ENCODE measurements around the gene HLA-DOB.
"Not testable (repeated sequence)": the region's sequence is repeated elsewhere in the genome, so short reads cannot be mapped to it uniquely, and the experiment has no call there.

HLA-DOB gene

GRCh38 chr6:32794510-32794909 is 22.3 kb downstream of the HLA-DOB start:
- TF ChIP-seq SUZ12 (IDR thresholded peaks at IDR 0.05; ENCODE audit: extremely low read depth, insufficient read depth, insufficient read length), result no peak
- TF ChIP-seq YY1 (IDR thresholded peaks at IDR 0.05; ENCODE audit: insufficient read depth, insufficient read length), result no peak
- no peak for TF ChIP-seq ZNF274 (IDR thresholded peaks at IDR 0.05; ENCODE audit: low read depth, low read length)
- no peak overlapping the region for H3K4me3 ChIP-seq (ENCODE audit: insufficient read length, low read depth)
- no peaks in the 10 kb centered on the region for H3K27me3 ChIP-seq (ENCODE audit: insufficient read depth, insufficient read length)
- peaks cover 8% of the 10 kb centered on the region; the same call in 1 of the 2 replicates for H3K9me3 ChIP-seq (ENCODE audit: insufficient read depth, low read length)
- no peak overlapping the region for H3K9ac ChIP-seq (ENCODE audit: insufficient read length, low read depth)
- DNase-seq (ENCODE audit: low read depth, low spot score), result no peak
- H3K4me1 ChIP-seq (ENCODE audit: insufficient read depth, insufficient read length), result peaks cover 2% of the 10 kb centered on the region
- H3K36me3 ChIP-seq (ENCODE audit: insufficient read depth, insufficient read length, low read length), result no peaks in the 10 kb centered on the region

GRCh38 chr6:32792901-32793435 is 23.8 kb downstream of the HLA-DOB start:
- H3K4me1 ChIP-seq (ENCODE audit: insufficient read depth, insufficient read length), result peaks cover 2% of the 10 kb centered on the region
- no peaks in the 10 kb centered on the region for H3K36me3 ChIP-seq (ENCODE audit: insufficient read depth, insufficient read length, low read length)
- no peak for TF ChIP-seq SUZ12 (IDR thresholded peaks at IDR 0.05; ENCODE audit: extremely low read depth, insufficient read depth, insufficient read length)
- no peak for TF ChIP-seq YY1 (IDR thresholded peaks at IDR 0.05; ENCODE audit: insufficient read depth, insufficient read length)
- TF ChIP-seq ZNF274 (IDR thresholded peaks at IDR 0.05; ENCODE audit: low read depth, low read length), result no peak

GRCh38 chr6:32790306-32790705 is 26.5 kb downstream of the HLA-DOB start:
- Histone ChIP-seq H3K27me3 (ENCODE audit: insufficient read depth, insufficient read length) (no peaks in the 10 kb centered on the region), H3K4me3 (ENCODE audit: insufficient read length, low read depth) (no peak overlapping the region), H3K4me1 (ENCODE audit: insufficient read depth, insufficient read length) (no peaks in the 10 kb centered on the region), H3K9ac (ENCODE audit: insufficient read length, low read depth) (no peak overlapping the region), H3K9me3 (ENCODE audit: insufficient read depth, low read length) (no peaks in the 10 kb centered on the region), H3K36me3 (ENCODE audit: insufficient read depth, insufficient read length, low read length) (no peaks in the 10 kb centered on the region)
- TF ChIP-seq ZNF274 (IDR thresholded peaks at IDR 0.05; ENCODE audit: low read depth, low read length) (no peak), YY1 (IDR thresholded peaks at IDR 0.05; ENCODE audit: insufficient read depth, insufficient read length) (no peak), SUZ12 (IDR thresholded peaks at IDR 0.05; ENCODE audit: extremely low read depth, insufficient read depth, insufficient read length) (no peak)
- no peak for DNase-seq (ENCODE audit: low read depth, low spot score)

More at GRCh38 chr6:32792901-32793435, 23.8 kb downstream of the HLA-DOB start:
- H3K4me3 ChIP-seq (ENCODE audit: insufficient read length, low read depth), result no peak overlapping the region
- no peak for DNase-seq (ENCODE audit: low read depth, low spot score)
- no peak overlapping the region for H3K9ac ChIP-seq (ENCODE audit: insufficient read length, low read depth)
- H3K27me3 ChIP-seq (ENCODE audit: insufficient read depth, insufficient read length), result no peaks in the 10 kb centered on the region
- H3K9me3 ChIP-seq (ENCODE audit: insufficient read depth, low read length), result no peaks in the 10 kb centered on the region

DNA sequence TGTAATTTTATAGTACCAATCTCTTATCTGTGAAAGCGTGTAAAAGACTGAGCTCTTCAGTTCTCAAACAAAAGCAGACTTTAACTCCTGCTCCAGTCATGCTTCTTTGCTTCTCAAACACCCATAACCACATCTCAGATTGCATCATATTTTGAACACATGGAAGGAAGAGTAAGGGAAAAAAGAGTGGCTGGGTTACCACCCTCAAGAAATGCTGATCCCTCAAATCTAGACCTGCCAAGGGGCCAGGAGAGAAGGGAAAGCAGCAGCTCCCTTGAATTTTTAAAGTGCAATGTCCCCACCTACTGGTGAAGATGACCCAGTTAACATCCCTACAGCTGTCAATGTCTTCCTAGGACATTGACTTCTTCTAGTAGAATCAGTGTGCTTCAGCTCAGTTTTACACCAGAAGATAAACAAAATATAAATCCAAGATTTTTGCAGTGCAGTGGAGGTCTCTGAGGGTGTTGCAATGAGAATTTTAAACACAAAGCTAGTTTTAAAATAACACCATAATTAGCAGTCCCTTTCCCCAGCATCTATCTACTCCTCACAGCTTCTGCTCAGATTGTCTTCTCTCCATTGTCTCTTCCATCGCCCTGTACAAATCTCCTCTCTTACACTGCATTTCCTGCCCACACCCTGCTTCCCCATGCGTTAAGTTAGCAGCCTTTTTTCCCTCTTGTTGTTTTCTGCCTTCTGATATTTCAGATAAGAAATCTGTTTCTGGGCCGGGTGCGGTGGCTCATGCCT is 30.8 kb downstream of the HLA-DOB start:
- DNase-seq (ENCODE audit: low read depth, low spot score), result no peak
- H3K9me3 ChIP-seq (ENCODE audit: insufficient read depth, low read length), result no peaks in the 10 kb centered on the region
- no peak overlapping the region for H3K9ac ChIP-seq (ENCODE audit: insufficient read length, low read depth)

DNA sequence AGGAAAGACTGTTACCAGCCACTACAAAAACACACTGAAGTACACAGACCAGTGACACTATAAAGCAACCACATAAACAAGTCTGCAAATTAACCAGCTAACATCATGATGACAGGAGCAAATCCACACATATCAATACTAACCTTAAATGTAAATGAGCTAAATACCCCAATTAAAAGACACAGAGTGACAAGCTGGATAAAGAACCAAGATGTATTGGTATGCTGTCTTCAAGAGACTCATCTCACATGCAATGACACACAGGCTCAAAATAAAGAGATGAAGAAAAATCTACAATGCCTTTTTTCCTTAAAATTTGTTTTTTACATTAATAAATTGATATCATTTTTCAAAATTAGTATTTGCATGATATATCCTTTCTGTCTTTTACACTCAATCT is 33.9 kb downstream of the HLA-DOB start:
- H3K4me3 ChIP-seq (ENCODE audit: insufficient read length, low read depth); H3K9me3 ChIP-seq (ENCODE audit: insufficient read depth, low read length); H3K9ac ChIP-seq (ENCODE audit: insufficient read length, low read depth); H3K36me3 ChIP-seq (ENCODE audit: insufficient read depth, insufficient read length, low read length); H3K4me1 ChIP-seq (ENCODE audit: insufficient read depth, insufficient read length); H3K27me3 ChIP-seq (ENCODE audit: insufficient read depth, insufficient read length); DNase-seq (ENCODE audit: low read depth, low spot score): not testable (repeated sequence)

More for the DNA sequence above, 30.8 kb downstream of the HLA-DOB start:
- no peak for TF ChIP-seq SUZ12 (IDR thresholded peaks at IDR 0.05; ENCODE audit: extremely low read depth, insufficient read depth, insufficient read length)
- no peaks in the 10 kb centered on the region for H3K4me1 ChIP-seq (ENCODE audit: insufficient read depth, insufficient read length)
- H3K4me3 ChIP-seq (ENCODE audit: insufficient read length, low read depth), result no peak overlapping the region
- no peaks in the 10 kb centered on the region for H3K27me3 ChIP-seq (ENCODE audit: insufficient read depth, insufficient read length)
- H3K36me3 ChIP-seq (ENCODE audit: insufficient read depth, insufficient read length, low read length), result no peaks in the 10 kb centered on the region

DNA sequence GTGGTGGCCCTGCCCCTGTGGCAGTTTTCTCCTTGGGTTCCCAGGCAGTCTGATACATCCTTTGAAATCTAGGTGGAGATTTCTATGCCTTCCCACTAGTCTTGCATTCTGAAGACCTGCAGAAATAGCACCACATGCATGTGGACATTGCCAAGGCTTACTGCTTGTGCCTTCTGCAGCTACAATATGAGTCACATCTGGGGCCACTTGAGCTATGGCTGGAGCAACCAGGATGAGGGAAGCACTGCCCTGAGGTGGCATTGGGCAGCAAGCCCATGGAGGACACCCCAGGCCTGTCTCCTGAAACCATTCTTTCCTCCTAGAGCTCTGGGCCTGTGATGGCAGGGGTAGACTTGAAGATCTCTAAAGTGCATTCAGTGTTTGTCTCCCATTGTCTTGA is 37.8 kb downstream of the HLA-DOB start:
- Histone ChIP-seq H3K4me1 (ENCODE audit: insufficient read depth, insufficient read length) (no peaks in the 10 kb centered on the region), H3K9me3 (ENCODE audit: insufficient read depth, low read length) (no peaks in the 10 kb centered on the region), H3K36me3 (ENCODE audit: insufficient read depth, insufficient read length, low read length) (no peaks in the 10 kb centered on the region), H3K4me3 (ENCODE audit: insufficient read length, low read depth) (no peak overlapping the region), H3K27me3 (ENCODE audit: insufficient read depth, insufficient read length) (no peaks in the 10 kb centered on the region), H3K9ac (ENCODE audit: insufficient read length, low read depth) (no peak overlapping the region)
- TF ChIP-seq YY1 (IDR thresholded peaks at IDR 0.05; ENCODE audit: insufficient read depth, insufficient read length), result no peak
- TF ChIP-seq SUZ12 (IDR thresholded peaks at IDR 0.05; ENCODE audit: extremely low read depth, insufficient read depth, insufficient read length), result no peak
- no peak for TF ChIP-seq ZNF274 (IDR thresholded peaks at IDR 0.05; ENCODE audit: low read depth, low read length)
- no peak for DNase-seq (ENCODE audit: low read depth, low spot score)

DNA sequence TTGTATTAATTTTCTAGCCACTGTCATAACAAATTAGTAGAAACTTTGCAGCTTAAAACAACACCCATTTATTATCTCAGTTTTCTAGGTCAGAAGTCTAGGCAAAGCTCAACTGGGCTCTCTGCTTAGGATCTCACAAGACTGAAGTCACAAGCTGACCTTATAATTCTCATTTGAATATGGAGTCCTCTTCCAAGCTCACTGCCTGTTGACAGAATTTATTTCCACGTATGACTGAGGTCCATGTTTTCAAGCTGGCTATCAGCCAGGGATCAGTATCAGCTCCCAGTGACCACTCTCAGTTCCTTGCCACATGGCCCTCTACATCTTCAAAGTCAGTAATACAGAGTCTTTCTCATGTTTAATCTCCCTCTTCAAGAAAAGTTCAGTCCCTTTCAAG is 41.7 kb downstream of the HLA-DOB start:
- TF ChIP-seq YY1 (IDR thresholded peaks at IDR 0.05; ENCODE audit: insufficient read depth, insufficient read length) (no peak), ZNF274 (IDR thresholded peaks at IDR 0.05; ENCODE audit: low read depth, low read length) (no peak), SUZ12 (IDR thresholded peaks at IDR 0.05; ENCODE audit: extremely low read depth, insufficient read depth, insufficient read length) (no peak)
- no peak overlapping the region for H3K9ac ChIP-seq (ENCODE audit: insufficient read length, low read depth)
- no peaks in the 10 kb centered on the region for H3K9me3 ChIP-seq (ENCODE audit: insufficient read depth, low read length)
- no peaks in the 10 kb centered on the region for H3K36me3 ChIP-seq (ENCODE audit: insufficient read depth, insufficient read length, low read length)
- DNase-seq (ENCODE audit: low read depth, low spot score), result no peak
- no peaks in the 10 kb centered on the region for H3K27me3 ChIP-seq (ENCODE audit: insufficient read depth, insufficient read length)
- H3K4me1 ChIP-seq (ENCODE audit: insufficient read depth, insufficient read length), result no peaks in the 10 kb centered on the region
- no peak overlapping the region for H3K4me3 ChIP-seq (ENCODE audit: insufficient read length, low read depth)
